LNCAP (cell line): ENCODE measurements around the gene PANX1.

ENCODE experiments used
- TF ChIP-seq, protein P1 (sequence below): fragments of 450-650 bp; IDR thresholded peaks from 2 replicates; pipeline ENCODE4 v1.5.1; 2017; ENCODE audit warnings: mild to moderate bottlenecking

Gene PANX1

GRCh38 chr11:94103471-94103870 lies 25.2 kb upstream of the PANX1 start:
- TF ChIP-seq, protein P1, sequence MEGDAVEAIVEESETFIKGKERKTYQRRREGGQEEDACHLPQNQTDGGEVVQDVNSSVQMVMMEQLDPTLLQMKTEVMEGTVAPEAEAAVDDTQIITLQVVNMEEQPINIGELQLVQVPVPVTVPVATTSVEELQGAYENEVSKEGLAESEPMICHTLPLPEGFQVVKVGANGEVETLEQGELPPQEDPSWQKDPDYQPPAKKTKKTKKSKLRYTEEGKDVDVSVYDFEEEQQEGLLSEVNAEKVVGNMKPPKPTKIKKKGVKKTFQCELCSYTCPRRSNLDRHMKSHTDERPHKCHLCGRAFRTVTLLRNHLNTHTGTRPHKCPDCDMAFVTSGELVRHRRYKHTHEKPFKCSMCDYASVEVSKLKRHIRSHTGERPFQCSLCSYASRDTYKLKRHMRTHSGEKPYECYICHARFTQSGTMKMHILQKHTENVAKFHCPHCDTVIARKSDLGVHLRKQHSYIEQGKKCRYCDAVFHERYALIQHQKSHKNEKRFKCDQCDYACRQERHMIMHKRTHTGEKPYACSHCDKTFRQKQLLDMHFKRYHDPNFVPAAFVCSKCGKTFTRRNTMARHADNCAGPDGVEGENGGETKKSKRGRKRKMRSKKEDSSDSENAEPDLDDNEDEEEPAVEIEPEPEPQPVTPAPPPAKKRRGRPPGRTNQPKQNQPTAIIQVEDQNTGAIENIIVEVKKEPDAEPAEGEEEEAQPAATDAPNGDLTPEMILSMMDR, result no peak

DNA sequence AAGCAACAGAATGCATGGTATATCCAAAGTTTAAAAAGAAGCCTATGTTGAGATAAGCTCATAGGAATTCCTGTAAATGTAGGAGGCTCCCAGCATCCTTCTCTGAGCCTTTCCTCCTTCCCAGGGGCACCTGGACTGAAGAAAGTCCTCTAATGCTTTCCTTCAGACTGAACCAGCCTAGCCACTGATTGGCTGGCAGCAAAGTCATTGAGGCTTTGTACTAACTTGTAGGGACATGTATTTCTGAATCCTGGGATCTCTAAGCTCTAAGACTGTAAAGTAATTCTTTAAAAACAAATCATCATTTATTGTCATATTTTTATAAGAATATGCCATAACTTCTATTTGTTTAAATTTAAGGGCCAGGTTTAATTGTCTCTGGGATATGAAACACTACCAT lies 23.9 kb upstream of the PANX1 start:
- TF ChIP-seq, protein P1, result no peak

DNA sequence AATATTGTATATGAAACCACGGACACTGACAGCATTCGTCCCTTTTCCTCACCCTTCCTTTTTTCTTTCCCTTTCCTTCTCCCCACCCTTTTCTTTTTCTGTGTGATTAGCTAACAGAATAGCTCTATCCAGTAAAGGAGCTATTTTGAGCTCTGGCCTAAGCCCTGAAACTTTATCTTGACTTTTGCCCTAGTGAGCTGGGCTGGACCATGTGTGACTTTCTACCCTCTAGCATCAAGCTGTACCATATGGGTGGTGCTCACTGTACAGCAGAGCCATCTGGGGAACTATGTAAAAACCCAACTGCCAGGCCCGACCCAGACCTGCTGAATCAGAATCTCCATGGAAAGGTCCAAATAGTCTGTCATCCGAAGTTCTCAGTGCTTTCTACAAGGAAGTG lies 21.9 kb upstream of the PANX1 start:
- TF ChIP-seq, protein P1, result no peak

DNA sequence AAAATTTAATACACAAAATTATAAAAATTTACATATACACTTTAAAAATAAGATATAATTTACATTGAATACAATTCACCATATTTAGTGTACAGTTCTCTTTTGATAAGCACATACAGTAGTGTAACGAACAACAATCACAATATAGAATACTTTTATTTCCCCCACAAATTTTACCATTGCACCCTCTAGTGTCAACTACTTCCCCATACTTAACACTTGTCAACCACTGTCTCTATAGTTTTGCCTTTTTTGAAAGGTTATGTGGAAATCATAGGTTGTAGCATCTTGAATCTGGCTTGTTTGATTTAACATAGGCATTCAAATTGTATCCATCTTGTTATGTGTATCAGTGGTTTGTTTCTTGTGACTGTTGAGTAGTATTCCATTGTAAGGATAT lies 21.3 kb upstream of the PANX1 start:
- TF ChIP-seq, protein P1, result peak; percentile 23; the same call in 1 of the 2 replicates

DNA sequence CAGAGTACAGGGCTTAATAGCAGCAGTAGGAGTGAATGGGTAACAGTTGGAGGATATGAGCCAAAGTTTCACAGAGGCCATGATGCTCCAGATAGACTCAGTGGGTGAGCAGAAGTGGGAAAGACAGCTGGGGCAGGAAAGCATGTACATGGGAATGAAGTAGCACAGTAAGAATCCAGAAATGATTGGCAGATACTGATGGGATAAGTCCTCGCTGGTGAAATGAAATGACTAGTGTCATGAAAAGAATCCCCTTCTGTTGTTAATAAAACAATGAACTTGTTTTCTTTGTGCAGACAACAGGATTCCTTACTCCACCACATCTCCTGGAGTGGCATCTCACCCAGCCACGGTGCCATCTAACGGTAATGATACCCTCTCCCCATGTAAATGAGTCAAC lies 17.4 kb upstream of the PANX1 start:
- TF ChIP-seq, protein P1, result no peak

- TF ChIP-seq, protein P1, result no peak
Observed at GRCh38 chr11:94111660-94112059, 17.0 kb upstream of the PANX1 start.

DNA sequence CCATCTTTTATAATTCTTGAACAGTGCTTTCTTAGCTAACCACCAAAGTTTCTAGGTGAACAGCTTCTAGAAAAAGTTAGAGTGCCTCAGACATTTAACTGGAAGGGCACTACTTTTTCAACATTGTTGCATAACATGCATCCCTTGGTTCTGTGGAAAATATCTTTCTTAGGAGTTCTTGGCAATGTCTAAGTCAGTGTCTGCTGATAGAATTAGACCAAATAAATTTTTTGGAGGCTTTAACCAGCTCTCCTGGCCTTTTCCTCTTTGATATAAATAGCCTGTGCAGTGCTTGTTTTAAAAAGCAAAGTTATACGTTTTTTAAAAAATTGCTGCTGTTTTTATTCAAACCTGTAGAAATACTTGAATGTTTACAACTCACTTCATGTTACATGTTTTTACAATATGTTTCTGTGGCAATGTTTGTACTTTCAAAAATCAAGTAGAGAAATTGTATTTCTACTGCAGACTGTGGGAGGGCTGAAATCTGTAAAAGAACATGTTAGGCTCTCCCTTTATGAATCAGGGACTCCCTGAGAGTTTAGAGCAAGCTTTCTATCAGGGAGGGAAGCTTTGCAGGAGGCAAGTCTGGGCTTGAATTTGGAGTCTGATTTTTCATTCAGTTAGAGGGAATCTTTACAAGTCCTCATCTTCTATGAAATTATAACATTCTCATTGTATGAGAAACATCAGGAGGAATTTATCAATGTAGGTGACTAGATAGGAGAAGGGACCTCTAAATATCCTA lies 16.3 kb upstream of the PANX1 start:
- TF ChIP-seq, protein P1, result no peak

DNA sequence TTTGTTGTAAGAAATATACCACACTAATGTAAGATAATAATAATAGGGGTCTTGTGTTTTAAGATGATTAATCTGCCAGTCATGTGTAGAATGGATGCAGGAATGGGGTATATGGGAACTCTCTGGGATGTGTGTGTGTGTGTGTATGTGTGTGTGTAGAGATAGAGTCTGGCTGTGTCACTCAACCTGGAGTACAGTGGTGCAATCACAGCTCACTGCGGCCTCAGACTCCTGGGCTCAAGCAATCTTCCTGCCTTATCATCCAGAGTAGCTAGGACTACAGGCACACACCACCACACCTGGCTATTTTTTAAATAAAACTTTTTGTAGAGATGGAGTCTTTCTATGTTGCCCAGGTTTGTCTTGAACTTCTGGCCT lies 11.5 kb upstream of the PANX1 start:
- TF ChIP-seq, protein P1, result no peak
